HT-29 (cell line): ENCODE measurements around the gene TMPRSS3. TPM values are rescaled to one million over a fixed set of nuclear protein-coding genes. Genes with fewer than 3 reads are reported as not detected.

Source experiments
- DNase-seq: peaks from one replicate; pipeline ENCODE4 v3.0.0-alpha.2; 2015; ENCODE audit warnings: low spot score
- total RNA-seq: library from RNA; depleted of rRNA; stranded (reverse); fragments of >200 nt; shearing (Covaris generic); gene quantifications from 2 replicates; pipeline ENCODE4 v1.2.3, GENCODE V29; 2014; rRNA removed

The TMPRSS3 gene
- total RNA-seq = 0.05 and 0.37 TPM in 2 replicates

- no peak for DNase-seq
Measured at GRCh38 chr21:42395905-42396651, at the start of gene TMPRSS3. Gene TMPRSS3, minus strand, starts transcription at chr21:42396052. Its CDS starts 635 bp downstream, at chr21:42395417.

- DNase-seq = no peak
Measured at GRCh38 chr21:42445311-42445710, 49.5 kb upstream of the TMPRSS3 start.

- DNase-seq = no peak
Measured at GRCh38 chr21:42444745-42445059, 48.9 kb upstream of the TMPRSS3 start.

- DNase-seq = no peak
Measured at GRCh38 chr21:42443876-42444744, 48.3 kb upstream of the TMPRSS3 start.

GRCh38 chr21:42443181-42443785 lies 47.4 kb upstream of the TMPRSS3 start:
- DNase-seq = no peak

- DNase-seq = no peak
Measured at GRCh38 chr21:42441963-42442362, 46.1 kb upstream of the TMPRSS3 start.

GRCh38 chr21:42440187-42440792 lies 44.4 kb upstream of the TMPRSS3 start:
- DNase-seq = no peak

- no peak for DNase-seq
Measured at GRCh38 chr21:42439284-42440186, 43.7 kb upstream of the TMPRSS3 start.

GRCh38 chr21:42438316-42439205 lies 42.7 kb upstream of the TMPRSS3 start:
- DNase-seq = no peak

- peak; percentile 4 for DNase-seq
Measured at GRCh38 chr21:42437786-42438185, 41.9 kb upstream of the TMPRSS3 start.

GRCh38 chr21:42436914-42437313 lies 41.1 kb upstream of the TMPRSS3 start:
- no peak for DNase-seq

GRCh38 chr21:42435833-42436232 lies 40.0 kb upstream of the TMPRSS3 start:
- DNase-seq = no peak

GRCh38 chr21:42435401-42435800 lies 39.5 kb upstream of the TMPRSS3 start:
- DNase-seq = no peak

- DNase-seq = no peak
Measured at GRCh38 chr21:42434884-42435283, 39.0 kb upstream of the TMPRSS3 start.

- DNase-seq = no peak
Measured at GRCh38 chr21:42433946-42434551, 38.2 kb upstream of the TMPRSS3 start.

GRCh38 chr21:42432695-42433094 lies 36.8 kb upstream of the TMPRSS3 start:
- DNase-seq = no peak

- DNase-seq = no peak
Measured at GRCh38 chr21:42431196-42431595, 35.3 kb upstream of the TMPRSS3 start.

GRCh38 chr21:42430521-42430920 lies 34.7 kb upstream of the TMPRSS3 start:
- no peak for DNase-seq

- DNase-seq = no peak
Measured at GRCh38 chr21:42429856-42430255, 34.0 kb upstream of the TMPRSS3 start.
